Astrocyte of the cerebellum (primary cell): ENCODE measurements around the gene PLPP1.

Experiments
- DNase-seq: peaks from one replicate; pipeline ENCODE4 v3.0.0-alpha.2; 2011; ENCODE audit warnings: low read depth
- H3K4me3 ChIP-seq: 2 replicates; pipeline ENCODE4 v1.5.1; 2011; ENCODE audit warnings: mild to moderate bottlenecking, low read depth, low read length, moderate library complexity
- CTCF ChIP-seq: IDR thresholded peaks from 2 replicates; pipeline ENCODE4 v1.5.1; 2012; ENCODE audit warnings: low read length, low read depth, moderate library complexity, mild to moderate bottlenecking; ENCODE audit errors: missing control alignments
- in situ Hi-C: cut with HindIII; loops from 2 replicates; pipeline ENCODE4 v1.10.0; 2017; ENCODE audit warnings: low sequenced_read_pairs

Gene PLPP1

GRCh38 chr5:55429221-55429612 lies 105.5 kb downstream of the PLPP1 start:
- in situ Hi-C loops = no loop called here
- no peak overlapping the region for H3K4me3 ChIP-seq
- DNase-seq = no peak
- no peak for TF ChIP-seq CTCF

GRCh38 chr5:55427157-55427556 lies 107.6 kb downstream of the PLPP1 start:
- no peak for TF ChIP-seq CTCF
- no peak overlapping the region for H3K4me3 ChIP-seq
- no peak for DNase-seq
- in situ Hi-C loops = no loop called here

GRCh38 chr5:55426455-55426854 lies 108.3 kb downstream of the PLPP1 start:
- no peak overlapping the region for H3K4me3 ChIP-seq
- in situ Hi-C loops = no loop called here
- no peak for TF ChIP-seq CTCF
- DNase-seq = no peak

GRCh38 chr5:55421074-55421529 lies 113.7 kb downstream of the PLPP1 start:
- no peak for DNase-seq
- H3K4me3 ChIP-seq = no peak overlapping the region
- no peak for TF ChIP-seq CTCF
- in situ Hi-C loops = no loop called here

GRCh38 chr5:55418994-55419968 lies 115.5 kb downstream of the PLPP1 start:
- no peak overlapping the region for H3K4me3 ChIP-seq
- in situ Hi-C loops = no loop called here
- no peak for TF ChIP-seq CTCF
- peak; percentile 54 for DNase-seq

GRCh38 chr5:55416306-55416705 lies 118.5 kb downstream of the PLPP1 start:
- in situ Hi-C loops = no loop called here
- H3K4me3 ChIP-seq = no peak overlapping the region
- TF ChIP-seq CTCF = no peak
- no peak for DNase-seq
